Ascending aorta (tissue), 2 donors: ENCODE data around the gene CERT1. TPM values are rescaled to one million over a fixed set of nuclear protein-coding genes. Genes with fewer than 3 reads are reported as not detected.

Experiments
- DNase-seq, 2 donors: peaks; one replicate each; pipeline ENCODE4 v3.0.0-alpha.2; 2019; ENCODE audit warnings: low spot score in 2 of 2
- H3K27ac ChIP-seq, 2 donors: fragments of 200-600 bp; sonication (generic); one replicate each; pipeline ENCODE4 v1.5.1; 2016 to 2017; ENCODE audit warnings: mild to moderate bottlenecking in 1 of 2
- H3K27me3 ChIP-seq: fragments of 200-600 bp; sonication (generic); one replicate; pipeline ENCODE4 v1.5.1; 2017
- H3K36me3 ChIP-seq, 2 donors: fragments of 200-600 bp; sonication (generic); one replicate each; pipeline ENCODE4 v1.5.1; 2016
- H3K4me1 ChIP-seq, 2 donors: fragments of 200-600 bp; sonication (generic); one replicate each; pipeline ENCODE4 v1.5.1; 2016 to 2017; ENCODE audit warnings: mild to moderate bottlenecking in 1 of 2
- H3K4me3 ChIP-seq, 2 donors: fragments of 200-600 bp; sonication (generic); one replicate each; pipeline ENCODE4 v1.5.1; 2016 to 2017; ENCODE audit warnings: mild to moderate bottlenecking in 1 of 2
- H3K9me3 ChIP-seq, 2 donors: fragments of 200-600 bp; sonication (generic); one replicate each; pipeline ENCODE4 v1.5.1; 2016
- CTCF ChIP-seq, 3 experiments: fragments of 200-600 bp in 2 of 3; fragments of 450-650 bp in 1 of 3; sonication (generic) in 2 of 3; IDR thresholded peaks; one replicate each; pipeline ENCODE4 v1.5.1; 2016 to 2019; ENCODE audit warnings: antibody characterized with exemption in 3 of 3, mild to moderate bottlenecking in 1 of 3, moderate library complexity in 1 of 3
- intact Hi-C: fragments of 100-400 bp; cut with DNase I; formaldehyde crosslinking; loops from one replicate; pipeline ENCODE4 v1.15.1; 2023
- total RNA-seq: library from RNA; depleted of rRNA; stranded (reverse); fragments of >200 nt; gene quantifications from one replicate; pipeline ENCODE4 v1.1.0, GENCODE V29; 2016

CERT1 gene
- total RNA-seq, 1 donor from 2014 or later = 29.8 TPM

GRCh38 chr5:75405296-75405695, 106.1 kb downstream of the CERT1 start:
- intact Hi-C loops = no loop called here
- no peak for TF ChIP-seq CTCF (IDR thresholded peaks at IDR 0.05)
- H3K36me3 ChIP-seq = peaks cover 2 to 13% of the 10 kb centered on the region in 2 donors
- DNase-seq = no peak
- no peak overlapping the region for H3K27ac ChIP-seq
- H3K9me3 ChIP-seq = no peaks in the 10 kb centered on the region
- H3K4me3 ChIP-seq = no peak overlapping the region
- no peaks in the 10 kb centered on the region for H3K27me3 ChIP-seq
- no peaks in the 10 kb centered on the region for H3K4me1 ChIP-seq

- Histone ChIP-seq H3K27ac (no peak overlapping the region), H3K27me3 (no peaks in the 10 kb centered on the region), H3K36me3 (peaks cover 20 to 34% of the 10 kb centered on the region in 2 donors), H3K4me3 (no peak overlapping the region), H3K4me1 (no peaks in the 10 kb centered on the region), H3K9me3 (no peaks in the 10 kb centered on the region)
- DNase-seq = no peak
- TF ChIP-seq CTCF (IDR thresholded peaks at IDR 0.05) = no peak
- intact Hi-C loops = no loop called here
Observed at GRCh38 chr5:75395277-75395676, 116.2 kb downstream of the CERT1 start.

- Histone ChIP-seq H3K4me1 (no peaks in the 10 kb centered on the region), H3K36me3 (peaks cover 13 to 35% of the 10 kb centered on the region in 2 donors), H3K4me3 (no peak overlapping the region), H3K9me3 (no peaks in the 10 kb centered on the region), H3K27me3 (no peaks in the 10 kb centered on the region), H3K27ac (no peak overlapping the region)
- intact Hi-C loops = no loop called here
- no peak for DNase-seq
- TF ChIP-seq CTCF (IDR thresholded peaks at IDR 0.05) = no peak
Observed at GRCh38 chr5:75389430-75389829, 122.0 kb downstream of the CERT1 start.

GRCh38 chr5:75387806-75388205, 123.6 kb downstream of the CERT1 start:
- Histone ChIP-seq H3K27ac (no peak overlapping the region), H3K4me1 (no peaks in the 10 kb centered on the region), H3K27me3 (no peaks in the 10 kb centered on the region), H3K36me3 (peaks cover 23 to 37% of the 10 kb centered on the region in 2 donors), H3K4me3 (no peak overlapping the region), H3K9me3 (no peaks in the 10 kb centered on the region)
- DNase-seq = no peak
- TF ChIP-seq CTCF (IDR thresholded peaks at IDR 0.05) = no peak
- intact Hi-C loops = no loop called here

GRCh38 chr5:75384218-75384617, 127.2 kb downstream of the CERT1 start:
- Histone ChIP-seq H3K4me1 (no peaks in the 10 kb centered on the region), H3K4me3 (no peak overlapping the region), H3K36me3 (peaks cover 39 to 59% of the 10 kb centered on the region in 2 donors), H3K9me3 (no peaks in the 10 kb centered on the region), H3K27me3 (no peaks in the 10 kb centered on the region), H3K27ac (no peak overlapping the region)
- no peak for TF ChIP-seq CTCF (IDR thresholded peaks at IDR 0.05)
- intact Hi-C loops = no loop called here
- DNase-seq = no peak

GRCh38 chr5:75381456-75381855, 130.0 kb downstream of the CERT1 start:
- Histone ChIP-seq H3K4me3 (no peak overlapping the region), H3K27me3 (no peaks in the 10 kb centered on the region), H3K27ac (no peak overlapping the region), H3K36me3 (peaks cover 46 to 67% of the 10 kb centered on the region in 2 donors), H3K9me3 (no peaks in the 10 kb centered on the region), H3K4me1 (no peaks in the 10 kb centered on the region)
- no peak for DNase-seq
- intact Hi-C loops = no loop called here
- no peak for TF ChIP-seq CTCF (IDR thresholded peaks at IDR 0.05)
